ENCODE data around the gene GMNC.

The GMNC gene

GRCh38 chr3:190849607-190850006, 12.9 kb downstream of the GMNC start:
- DNase-seq (ENCODE audit: low spot score) = no peak

- DNase-seq (ENCODE audit: low spot score) = no peak
Observed at GRCh38 chr3:190848870-190849269, 13.6 kb downstream of the GMNC start.

- DNase-seq (ENCODE audit: low spot score) = no peak
Observed at GRCh38 chr3:190847436-190847835, 15.1 kb downstream of the GMNC start.

- no peak for DNase-seq (ENCODE audit: low spot score)
Observed at GRCh38 chr3:190840146-190840545, 22.3 kb downstream of the GMNC start.

GRCh38 chr3:190831225-190831624, 31.3 kb downstream of the GMNC start:
- no peak for DNase-seq (ENCODE audit: low spot score)

- DNase-seq (ENCODE audit: low spot score) = no peak
Observed at GRCh38 chr3:190830031-190830430, 32.5 kb downstream of the GMNC start.

- DNase-seq (ENCODE audit: low spot score) = no peak
Observed at GRCh38 chr3:190826018-190826417, 36.5 kb downstream of the GMNC start.

- no peak for DNase-seq (ENCODE audit: low spot score)
Observed at GRCh38 chr3:190825386-190826016, 37.0 kb downstream of the GMNC start.

- DNase-seq (ENCODE audit: low spot score) = no peak
Observed at GRCh38 chr3:190811775-190812480, 50.6 kb downstream of the GMNC start.

GRCh38 chr3:190810957-190811356, 51.5 kb downstream of the GMNC start:
- no peak for DNase-seq (ENCODE audit: low spot score)

- no peak for DNase-seq (ENCODE audit: low spot score)
Observed at GRCh38 chr3:190809351-190809750, 53.1 kb downstream of the GMNC start.

- DNase-seq (ENCODE audit: low spot score) = no peak
Observed at GRCh38 chr3:190807719-190808375, 54.6 kb downstream of the GMNC start.

All from CD4-positive, alpha-beta T cell treated with Interleukin-15 for 4 hours (primary cell).